Lower leg skin (tissue), 3 donors: Measurements from ENCODE around the gene IMPACT.

ENCODE experiments used
- POLR2A ChIP-seq, 2 donors: fragments of 450-650 bp; IDR thresholded peaks; one replicate each; pipeline ENCODE4 v1.6.1; 2016 to 2017; ENCODE audit warnings: antibody characterized with exemption in 2 of 2, mild to moderate bottlenecking in 1 of 2, moderate library complexity in 1 of 2
- TF ChIP-seq, protein P1 (sequence below), 3 donors: fragments of 450-650 bp; IDR thresholded peaks; one replicate each; pipeline ENCODE4 v1.5.1; 2016; ENCODE audit warnings: antibody characterized with exemption in 3 of 3, mild to moderate bottlenecking in 3 of 3, moderate library complexity in 2 of 3

- no peak for TF ChIP-seq POLR2A (IDR thresholded peaks at IDR 0.05)
- TF ChIP-seq, protein P1, sequence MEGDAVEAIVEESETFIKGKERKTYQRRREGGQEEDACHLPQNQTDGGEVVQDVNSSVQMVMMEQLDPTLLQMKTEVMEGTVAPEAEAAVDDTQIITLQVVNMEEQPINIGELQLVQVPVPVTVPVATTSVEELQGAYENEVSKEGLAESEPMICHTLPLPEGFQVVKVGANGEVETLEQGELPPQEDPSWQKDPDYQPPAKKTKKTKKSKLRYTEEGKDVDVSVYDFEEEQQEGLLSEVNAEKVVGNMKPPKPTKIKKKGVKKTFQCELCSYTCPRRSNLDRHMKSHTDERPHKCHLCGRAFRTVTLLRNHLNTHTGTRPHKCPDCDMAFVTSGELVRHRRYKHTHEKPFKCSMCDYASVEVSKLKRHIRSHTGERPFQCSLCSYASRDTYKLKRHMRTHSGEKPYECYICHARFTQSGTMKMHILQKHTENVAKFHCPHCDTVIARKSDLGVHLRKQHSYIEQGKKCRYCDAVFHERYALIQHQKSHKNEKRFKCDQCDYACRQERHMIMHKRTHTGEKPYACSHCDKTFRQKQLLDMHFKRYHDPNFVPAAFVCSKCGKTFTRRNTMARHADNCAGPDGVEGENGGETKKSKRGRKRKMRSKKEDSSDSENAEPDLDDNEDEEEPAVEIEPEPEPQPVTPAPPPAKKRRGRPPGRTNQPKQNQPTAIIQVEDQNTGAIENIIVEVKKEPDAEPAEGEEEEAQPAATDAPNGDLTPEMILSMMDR (IDR thresholded peaks at IDR 0.05) = no peak
These were observed 60.2 kb downstream of the IMPACT start for GRCh38 chr18:24486684-24487083.
